ENCODE results near the gene ARSK. TPM values are rescaled to one million over a fixed set of nuclear protein-coding genes. Genes with fewer than 3 reads are reported as not detected.
A peak's percentile ranks its signal among the peaks of the same experiment; 100 is the strongest.

Gene ARSK
- total and polyA plus RNA-seq, 10 of the 15 experiments (the other 5 are each of a cell fraction or from before 2014, with no cell fraction given) = 1.6 to 9.5 (median 5.8) TPM

- BruUV-seq (replicated peaks) = no TSS peak
- peaks cover 8% of the 10 kb centered on the region; the same call in 1 of the 2 replicates for H3K4me1 ChIP-seq (ENCODE audit: control insufficient read depth, insufficient read depth, low read length)
- 74% methylated on average over 4 of the region's 4 CpGs for WGBS (ENCODE audit: insufficient coverage, insufficient replicate concordance, low lambda C conversion rate, missing lambda C conversion rate)
- no peaks in the 10 kb centered on the region for H4K20me1 ChIP-seq (ENCODE audit: control insufficient read depth, insufficient read depth)
- in situ Hi-C loops (cut with MboI) (no loop called here), intact Hi-C loops (cut with micrococcal nuclease; ENCODE audit: unreplicated experiment) (no loop called here)
- RAD21 ChIA-PET (ENCODE audit: unreplicated experiment) = interaction anchor here (1.1 kb wide), 1 partner anchor 12 kb away, joined by 3 read pairs; no protein-coding TSS in a partner anchor
- H3K4me3 ChIP-seq = no peak overlapping the region
- H3K27me3 ChIP-seq (replicated peaks in 1 of 2; ENCODE audit: control insufficient read depth in 2 of 2, insufficient read depth in 2 of 2, low read length in 1 of 2) = no peaks in the 10 kb centered on the region
- H3K27ac ChIP-seq (ENCODE audit: control insufficient read depth, insufficient read depth) = no peak overlapping the region
- no peak for DNase-seq (ENCODE audit: low read depth, low spot score)
- SMC1A ChIA-PET (ENCODE audit: uncharacterized antibody, unreplicated experiment) = interaction anchor here (0.6 to 2.7 kb wide), 8 partner anchors 9 to 596 kb away, joined by 3 to 14 read pairs (median 3); no protein-coding TSS in a partner anchor
- no peaks in the 10 kb centered on the region for H3K79me2 ChIP-seq (ENCODE audit: control insufficient read depth, insufficient read depth, low read length)
- CTCF ChIA-PET = interaction anchor here (0.6 to 2.1 kb wide), 5 partner anchors 9 to 99 kb away, joined by 4 to 20 read pairs (median 4); partner anchors contain the start of genes RFESD and RHOBTB3
- H3K36me3 ChIP-seq (ENCODE audit: control insufficient read depth in 2 of 2, insufficient read depth in 2 of 2, low read length in 1 of 2) = no peaks in the 10 kb centered on the region
- peaks cover 6% of the 10 kb centered on the region; the same call in 2 of the 3 replicates for H3K9me3 ChIP-seq (replicated peaks; ENCODE audit: control insufficient read depth, insufficient read depth, low read length)
- H2AFZ ChIP-seq (ENCODE audit: control insufficient read depth, low read depth, low read length) = peak overlapping the region; percentile 88
- ATAC-seq = peak; percentile 98
- POLR2A ChIA-PET = no interaction called here
- no peak overlapping the region for H3K9ac ChIP-seq (ENCODE audit: control insufficient read depth, insufficient read depth, low read length)
- H3K4me2 ChIP-seq (ENCODE audit: control insufficient read depth, insufficient read depth) = no peak overlapping the region
- FAIRE-seq = peak; percentile 75
- no peak for TF ChIP-seq SUZ12 (IDR thresholded peaks at IDR 0.05; ENCODE audit: unreplicated experiment)
- TF ChIP-seq CTCF (IDR thresholded peaks at IDR 0.05 in 2 of 3, conservative IDR thresholded peaks at IDR 0.05 in 1 of 3; ENCODE audit: control insufficient read depth in 2 of 3, extremely low read depth in 1 of 3, insufficient read depth in 1 of 3, low read depth in 3 of 3, low read length in 3 of 3) = no peak
- no peak for TF ChIP-seq ZBED1 (IDR thresholded peaks at IDR 0.05; ENCODE audit: borderline replicate concordance)
- TF ChIP-seq PKNOX1 (IDR thresholded peaks at IDR 0.05) = peak; percentile 67; the same call in 1 of the 2 replicates
- no peak for TF ChIP-seq MXI1 (IDR thresholded peaks at IDR 0.05; ENCODE audit: low read depth, low read length)
- no peak for TF ChIP-seq BCL11A (IDR thresholded peaks at IDR 0.05; ENCODE audit: low read depth, low read length)
- TF ChIP-seq YY1 (IDR thresholded peaks at IDR 0.05; ENCODE audit: low read depth, low read length) = 0 out of 2 replicates have a peak, but pooled peaks have one; percentile 40
- no peak for TF ChIP-seq NR2F1 (conservative IDR thresholded peaks at IDR 0.05)
- TF ChIP-seq MEF2A (IDR thresholded peaks at IDR 0.05; ENCODE audit: insufficient read depth, low read depth, low read length) = no peak
- no peak for TF ChIP-seq MAX (IDR thresholded peaks at IDR 0.05; ENCODE audit: low read depth, low read length)
- TF ChIP-seq HCFC1 (IDR thresholded peaks at IDR 0.05; ENCODE audit: low read length) = peak; percentile 35; the same call in 1 of the 2 replicates
- TF ChIP-seq GABPA (IDR thresholded peaks at IDR 0.05; ENCODE audit: low read depth) = peak; percentile 86
- no peak for TF ChIP-seq NFXL1 (IDR thresholded peaks at IDR 0.05; ENCODE audit: borderline replicate concordance)
- TF ChIP-seq ZZZ3 (IDR thresholded peaks at IDR 0.05; ENCODE audit: control insufficient read depth, insufficient read length, low read depth) = no peak
- TF ChIP-seq CREB1 (IDR thresholded peaks at IDR 0.05; ENCODE audit: low read depth) = peak; percentile 57; the same call in 1 of the 2 replicates
- TF ChIP-seq SPI1 (IDR thresholded peaks at IDR 0.05; ENCODE audit: borderline replicate concordance, insufficient read depth, low read depth, low read length) = no peak
- TF ChIP-seq USF1 (IDR thresholded peaks at IDR 0.05; ENCODE audit: borderline replicate concordance, extremely low read length, insufficient read depth, low read depth, low read length) = peak; percentile 21
- no peak for TF ChIP-seq BACH1 (IDR thresholded peaks at IDR 0.05; ENCODE audit: borderline replicate concordance)
- TF ChIP-seq NR2C1 (IDR thresholded peaks at IDR 0.05) = no peak
- TF ChIP-seq SIX5 (IDR thresholded peaks at IDR 0.05; ENCODE audit: low read depth, low read length, severe bottlenecking) = peak; percentile 56
Measured at GRCh38 chr5:95631991-95632675, 77.2 kb downstream of the ARSK start.

Data from GM12878 (cell line).